WTC11 (cell line): ENCODE results near the gene DPP8. TPM values are rescaled to one million over a fixed set of nuclear protein-coding genes. Genes with fewer than 3 reads are reported as not detected.

Experiments
- AR ChIP-seq: fragments of 250-450 bp; sonication (Bioruptor Pico); IDR thresholded peaks from 2 replicates; pipeline ENCODE4 v1.9.0; 2021; ENCODE audit warnings: mild to moderate bottlenecking
- ARID4B ChIP-seq: sonication (generic); formaldehyde crosslinking; IDR thresholded peaks from 2 replicates; pipeline ENCODE4 v1.8.0; 2023; ENCODE audit warnings: missing genetic modification reagents, mild to moderate bottlenecking, borderline replicate concordance
- ATF1 ChIP-seq: sonication (generic); formaldehyde crosslinking; IDR thresholded peaks from 2 replicates; pipeline ENCODE4 v1.8.1; 2023; ENCODE audit warnings: mild to moderate bottlenecking, moderate library complexity, missing genetic modification reagents
- ATF2 ChIP-seq: sonication (generic); formaldehyde crosslinking; IDR thresholded peaks from 2 replicates; pipeline ENCODE4 v1.8.1; 2022; ENCODE audit warnings: low read depth, missing genetic modification reagents, borderline replicate concordance
- ELF4 ChIP-seq: sonication (generic); formaldehyde crosslinking; IDR thresholded peaks from 2 replicates; pipeline ENCODE4 v1.8.1; 2022; ENCODE audit warnings: low read depth, mild to moderate bottlenecking, moderate library complexity, missing genetic modification reagents
- ESRRA ChIP-seq: sonication (generic); formaldehyde crosslinking; IDR thresholded peaks from 2 replicates; pipeline ENCODE4 v1.8.1; 2022; ENCODE audit warnings: mild to moderate bottlenecking, missing genetic modification reagents, borderline replicate concordance
- FOXK1 ChIP-seq: sonication (generic); formaldehyde crosslinking; IDR thresholded peaks from 2 replicates; pipeline ENCODE4 v1.8.0; 2022; ENCODE audit warnings: mild to moderate bottlenecking, moderate library complexity, missing genetic modification reagents
- IRF1 ChIP-seq: sonication (generic); formaldehyde crosslinking; IDR thresholded peaks from 2 replicates; pipeline ENCODE4 v1.8.0; 2023; ENCODE audit warnings: missing genetic modification reagents
- JUN ChIP-seq: sonication (generic); formaldehyde crosslinking; IDR thresholded peaks from 2 replicates; pipeline ENCODE4 v1.8.0; 2023; ENCODE audit warnings: mild to moderate bottlenecking, missing genetic modification reagents
- MLX ChIP-seq: sonication (generic); formaldehyde crosslinking; IDR thresholded peaks from 2 replicates; pipeline ENCODE4 v1.8.1; 2023; ENCODE audit warnings: mild to moderate bottlenecking, missing genetic modification reagents, moderate library complexity
- PRRX2 ChIP-seq: fragments of 250-450 bp; sonication (Bioruptor Pico); IDR thresholded peaks from 2 replicates; pipeline ENCODE4 v1.8.0; 2021; ENCODE audit warnings: mild to moderate bottlenecking
- RELA ChIP-seq: sonication (generic); formaldehyde crosslinking; IDR thresholded peaks from 2 replicates; pipeline ENCODE4 v1.8.1; 2022; ENCODE audit warnings: missing genetic modification reagents, mild to moderate bottlenecking, borderline replicate concordance
- TEAD4 ChIP-seq: sonication (generic); formaldehyde crosslinking; IDR thresholded peaks from 2 replicates; pipeline ENCODE4 v1.8.0; 2022; ENCODE audit warnings: mild to moderate bottlenecking, missing genetic modification reagents
- TP53 ChIP-seq: sonication (generic); formaldehyde crosslinking; IDR thresholded peaks from 2 replicates; pipeline ENCODE4 v1.8.1; 2023; ENCODE audit warnings: mild to moderate bottlenecking, missing genetic modification reagents
- USF1 ChIP-seq: sonication (generic); formaldehyde crosslinking; IDR thresholded peaks from 2 replicates; pipeline ENCODE4 v1.8.0; 2022; ENCODE audit warnings: mild to moderate bottlenecking, missing genetic modification reagents
- ZBTB43 ChIP-seq: sonication (generic); formaldehyde crosslinking; IDR thresholded peaks from 2 replicates; pipeline ENCODE4 v1.8.1; 2023; ENCODE audit warnings: mild to moderate bottlenecking, missing genetic modification reagents
- ZNF121 ChIP-seq: sonication (generic); formaldehyde crosslinking; IDR thresholded peaks from 2 replicates; pipeline ENCODE4 v1.8.0; 2023; ENCODE audit warnings: missing genetic modification reagents
- ZNF263 ChIP-seq: sonication (generic); formaldehyde crosslinking; IDR thresholded peaks from 2 replicates; pipeline ENCODE4 v1.8.1; 2022; ENCODE audit warnings: low read depth, mild to moderate bottlenecking, moderate library complexity, missing genetic modification reagents
- ZNF317 ChIP-seq: sonication (generic); formaldehyde crosslinking; IDR thresholded peaks from 2 replicates; pipeline ENCODE4 v1.8.1; 2023; ENCODE audit warnings: low read depth, mild to moderate bottlenecking, moderate library complexity, missing genetic modification reagents, borderline replicate concordance
- ZNF416 ChIP-seq: fragments of 250-450 bp; sonication (Bioruptor Pico); IDR thresholded peaks from 2 replicates; pipeline ENCODE4 v1.9.0; 2021; ENCODE audit warnings: mild to moderate bottlenecking, inconsistent platforms
- ZNF512 ChIP-seq: sonication (generic); formaldehyde crosslinking; IDR thresholded peaks from 2 replicates; pipeline ENCODE4 v1.8.1; 2022; ENCODE audit warnings: missing genetic modification reagents, borderline replicate concordance
- total RNA-seq: library from RNA; stranded (reverse); gene quantifications from 3 replicates; pipeline ENCODE4 v1.2.3, GENCODE V29; 2021

The DPP8 gene
- total RNA-seq, 1 experiment from 2014 or later = 31.9 TPM

GRCh38 chr15:65516997-65517865 lies at the start of gene DPP8 (continued):
- TF ChIP-seq ARID4B (CRISPR knock-in tag) (peak; percentile 95), ZNF317 (CRISPR knock-in tag) (no peak), TP53 (peak; percentile 81; the same call in 1 of the 2 replicates), ZBTB43 (CRISPR knock-in tag) (peak; percentile 83; the same call in 1 of the 2 replicates), AR (CRISPR knock-in tag) (no peak), ZNF121 (CRISPR knock-in tag) (no peak), PRRX2 (CRISPR knock-in tag) (no peak), ZNF512 (CRISPR knock-in tag) (no peak), ELF4 (CRISPR knock-in tag) (no peak), FOXK1 (CRISPR knock-in tag) (peak; percentile 92), ESRRA (CRISPR knock-in tag) (peak; percentile 64; the same call in 1 of the 2 replicates), MLX (CRISPR knock-in tag) (no peak), USF1 (CRISPR knock-in tag) (no peak; the same call in 1 of the 2 replicates), JUN (CRISPR knock-in tag) (peak; percentile 91), TEAD4 (no peak), ATF2 (CRISPR knock-in tag) (no peak), ATF1 (no peak), IRF1 (CRISPR knock-in tag) (peak; percentile 67), ZNF416 (no peak), RELA (CRISPR knock-in tag) (peak; percentile 84; the same call in 1 of the 2 replicates), ZNF263 (CRISPR knock-in tag) (no peak)
